H1 (cell line): ENCODE results near the gene MAN1A2.

Source experiments
- CEBPB ChIP-seq: IDR thresholded peaks from 2 replicates; pipeline ENCODE4 v1.6.1; 2012; ENCODE audit warnings: low read depth, low read length
- CREB1 ChIP-seq: IDR thresholded peaks from 2 replicates; pipeline ENCODE4 v1.6.1; 2012; ENCODE audit warnings: inconsistent platforms
- GABPA ChIP-seq: IDR thresholded peaks from 2 replicates; pipeline ENCODE4 v1.6.1; 2011; ENCODE audit warnings: mild to moderate bottlenecking, low read length, moderate library complexity, borderline replicate concordance; ENCODE audit not compliant: insufficient read depth
- POLR2A ChIP-seq, 2 experiments: IDR thresholded peaks; 1 replicate in 1 of 2; 2 replicates in 1 of 2; pipeline ENCODE4 v1.6.1; 2011; ENCODE audit warnings: low read depth in 2 of 2, low read length in 2 of 2, mild to moderate bottlenecking in 2 of 2; ENCODE audit errors: control extremely low read depth in 1 of 2
- POLR2AphosphoS5 ChIP-seq: IDR thresholded peaks from 2 replicates; pipeline ENCODE4 v1.6.1; 2011; ENCODE audit warnings: low read depth, low read length
- RAD21 ChIP-seq, 2 experiments: IDR thresholded peaks in 1 of 2; conservative IDR thresholded peaks in 1 of 2; 2 replicates each; pipeline ENCODE4 v1.6.1; 2011; ENCODE audit warnings: low read depth in 2 of 2, low read length in 2 of 2, improper control_type of control experiment in 1 of 2, inconsistent platforms in 1 of 2, mild to moderate bottlenecking in 1 of 2, moderate library complexity in 1 of 2
- SIRT6 ChIP-seq: IDR thresholded peaks from one replicate; pipeline ENCODE4 v1.7.1; 2012; ENCODE audit warnings: low read length, inconsistent platforms
- SP2 ChIP-seq: IDR thresholded peaks from 2 replicates; pipeline ENCODE4 v1.6.1; 2012; ENCODE audit warnings: mild to moderate bottlenecking, low read length, inconsistent platforms
- TEAD4 ChIP-seq: IDR thresholded peaks from 2 replicates; pipeline ENCODE4 v1.6.1; 2012; ENCODE audit warnings: low read depth, low read length, inconsistent platforms, mixed read lengths
- ZNF274 ChIP-seq: IDR thresholded peaks from 2 replicates; pipeline ENCODE4 v1.7.0; 2012; ENCODE audit warnings: low read length, borderline replicate concordance; ENCODE audit errors: extremely low read depth
- TF ChIP-seq, protein P1 (sequence below), 3 experiments: IDR thresholded peaks; 1 replicate in 2 of 3; 2 replicates in 1 of 3; pipeline versions ENCODE4 v1.5.1 to v1.6.1; 2011; ENCODE audit warnings: low read length in 3 of 3, mild to moderate bottlenecking in 3 of 3, inconsistent platforms in 2 of 3, low read depth in 1 of 3, moderate library complexity in 1 of 3; ENCODE audit not compliant: insufficient read depth in 1 of 3; ENCODE audit errors: control extremely low read depth in 1 of 3
- TF ChIP-seq, protein P2 (sequence below): IDR thresholded peaks from 2 replicates; pipeline ENCODE4 v1.6.1; 2012; ENCODE audit warnings: inconsistent platforms
- TF ChIP-seq, protein P3 (sequence below): IDR thresholded peaks from 2 replicates; pipeline ENCODE4 v1.6.1; 2012; ENCODE audit warnings: inconsistent platforms

DNA sequence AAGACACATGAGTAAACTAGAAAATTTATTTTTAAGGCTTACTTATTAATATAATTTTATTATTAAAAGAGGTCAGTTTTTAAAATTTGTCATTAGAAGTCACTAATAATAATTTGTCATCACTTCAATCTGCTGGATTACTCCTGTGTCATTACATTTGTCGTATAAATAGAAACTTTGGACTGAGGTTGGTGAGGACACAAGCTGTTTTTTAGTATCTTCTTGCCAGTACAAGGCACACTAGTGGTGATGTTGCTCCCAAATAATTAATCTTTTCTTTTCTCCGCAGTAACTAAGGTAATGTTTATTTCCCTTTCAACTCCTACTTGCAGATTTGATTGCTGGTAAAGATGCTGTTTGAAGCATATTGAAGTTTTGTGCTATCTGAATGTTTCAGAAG is 179.2 kb downstream of the MAN1A2 start:
- TF ChIP-seq, protein P1, sequence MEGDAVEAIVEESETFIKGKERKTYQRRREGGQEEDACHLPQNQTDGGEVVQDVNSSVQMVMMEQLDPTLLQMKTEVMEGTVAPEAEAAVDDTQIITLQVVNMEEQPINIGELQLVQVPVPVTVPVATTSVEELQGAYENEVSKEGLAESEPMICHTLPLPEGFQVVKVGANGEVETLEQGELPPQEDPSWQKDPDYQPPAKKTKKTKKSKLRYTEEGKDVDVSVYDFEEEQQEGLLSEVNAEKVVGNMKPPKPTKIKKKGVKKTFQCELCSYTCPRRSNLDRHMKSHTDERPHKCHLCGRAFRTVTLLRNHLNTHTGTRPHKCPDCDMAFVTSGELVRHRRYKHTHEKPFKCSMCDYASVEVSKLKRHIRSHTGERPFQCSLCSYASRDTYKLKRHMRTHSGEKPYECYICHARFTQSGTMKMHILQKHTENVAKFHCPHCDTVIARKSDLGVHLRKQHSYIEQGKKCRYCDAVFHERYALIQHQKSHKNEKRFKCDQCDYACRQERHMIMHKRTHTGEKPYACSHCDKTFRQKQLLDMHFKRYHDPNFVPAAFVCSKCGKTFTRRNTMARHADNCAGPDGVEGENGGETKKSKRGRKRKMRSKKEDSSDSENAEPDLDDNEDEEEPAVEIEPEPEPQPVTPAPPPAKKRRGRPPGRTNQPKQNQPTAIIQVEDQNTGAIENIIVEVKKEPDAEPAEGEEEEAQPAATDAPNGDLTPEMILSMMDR (IDR thresholded peaks at IDR 0.05; ENCODE audit: control extremely low read depth in 1 of 3, insufficient read depth in 1 of 3, low read depth in 1 of 3, low read length in 3 of 3), result no peak
- TF ChIP-seq CREB1 (no peak), RAD21 (IDR thresholded peaks at IDR 0.05 in 1 of 2, conservative IDR thresholded peaks at IDR 0.05 in 1 of 2; ENCODE audit: low read depth in 2 of 2, low read length in 2 of 2) (no peak), SIRT6 (no peak), TEAD4 (no peak), ZNF274 (no peak), GABPA (no peak), POLR2AphosphoS5 (no peak), SP2 (no peak), CEBPB (no peak), POLR2A (IDR thresholded peaks at IDR 0.05; ENCODE audit: control extremely low read depth in 1 of 2, low read depth in 2 of 2, low read length in 2 of 2) (no peak)
- TF ChIP-seq, protein P2, sequence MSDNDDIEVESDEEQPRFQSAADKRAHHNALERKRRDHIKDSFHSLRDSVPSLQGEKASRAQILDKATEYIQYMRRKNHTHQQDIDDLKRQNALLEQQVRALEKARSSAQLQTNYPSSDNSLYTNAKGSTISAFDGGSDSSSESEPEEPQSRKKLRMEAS, result no peak
- TF ChIP-seq, protein P3, sequence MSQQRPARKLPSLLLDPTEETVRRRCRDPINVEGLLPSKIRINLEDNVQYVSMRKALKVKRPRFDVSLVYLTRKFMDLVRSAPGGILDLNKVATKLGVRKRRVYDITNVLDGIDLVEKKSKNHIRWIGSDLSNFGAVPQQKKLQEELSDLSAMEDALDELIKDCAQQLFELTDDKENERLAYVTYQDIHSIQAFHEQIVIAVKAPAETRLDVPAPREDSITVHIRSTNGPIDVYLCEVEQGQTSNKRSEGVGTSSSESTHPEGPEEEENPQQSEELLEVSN, result no peak
